ENCODE results near the gene KRT5.
A peak's percentile ranks its signal among the peaks of the same experiment; 100 is the strongest.

Gene KRT5

DNA sequence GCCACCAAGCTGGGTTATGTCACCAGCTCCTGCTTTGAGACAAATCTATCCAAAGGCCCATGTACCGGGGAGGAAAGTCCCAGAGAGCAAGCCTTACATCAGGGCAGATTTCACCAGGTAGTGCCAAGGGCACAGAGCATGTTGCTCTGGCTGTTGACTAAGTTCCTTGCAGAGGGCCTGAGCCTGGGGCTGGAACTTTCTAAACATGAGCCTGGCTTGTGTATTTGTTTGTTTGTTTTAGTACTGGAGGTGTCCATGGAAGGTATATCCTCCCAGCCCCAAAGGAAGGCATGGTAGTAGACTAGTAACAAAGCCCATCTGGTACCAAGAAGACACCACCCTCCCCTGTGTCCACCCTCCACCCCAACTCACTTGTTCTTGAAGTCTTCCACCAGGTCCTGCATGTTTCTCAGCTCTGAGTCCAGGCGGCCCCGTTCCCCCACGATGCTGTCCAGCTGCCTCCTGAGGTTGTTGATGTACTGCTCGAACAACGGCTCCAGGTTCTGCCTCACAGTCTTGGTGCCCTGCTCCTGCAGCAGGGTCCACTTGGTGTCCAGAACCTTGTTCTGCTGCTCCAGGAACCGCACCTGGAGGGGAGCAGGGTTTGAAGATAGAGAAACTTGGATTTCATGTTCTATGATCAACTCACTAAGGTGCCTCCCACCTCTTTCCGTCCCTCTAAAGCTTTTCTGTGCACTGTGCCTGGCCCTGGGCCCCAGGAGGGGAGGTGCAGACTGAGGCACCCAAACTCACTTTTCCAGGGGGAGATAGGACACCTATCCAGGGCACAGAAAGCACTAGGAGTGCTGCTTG is 1.4 kb downstream of the KRT5 start:
- DNase-seq = no peak

DNA sequence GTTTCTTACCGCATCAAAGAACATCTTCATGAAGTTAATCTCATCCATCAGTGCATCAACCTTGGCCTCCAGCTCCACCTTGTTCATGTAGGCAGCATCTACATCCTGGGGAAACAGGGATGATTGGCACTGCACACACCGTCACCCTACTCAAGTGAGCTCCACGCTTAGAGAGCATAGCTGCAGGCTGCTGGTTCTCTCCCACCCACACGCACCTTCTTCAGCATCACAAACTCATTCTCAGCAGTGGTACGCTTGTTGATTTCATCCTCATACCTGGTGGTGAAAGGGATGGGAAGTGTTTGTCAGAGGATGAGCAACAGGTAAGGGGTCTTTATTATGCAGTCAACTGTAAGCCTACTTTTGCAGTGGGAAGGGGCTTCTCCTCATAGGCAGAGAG is 2.3 kb downstream of the KRT5 start:
- DNase-seq = no peak

DNA sequence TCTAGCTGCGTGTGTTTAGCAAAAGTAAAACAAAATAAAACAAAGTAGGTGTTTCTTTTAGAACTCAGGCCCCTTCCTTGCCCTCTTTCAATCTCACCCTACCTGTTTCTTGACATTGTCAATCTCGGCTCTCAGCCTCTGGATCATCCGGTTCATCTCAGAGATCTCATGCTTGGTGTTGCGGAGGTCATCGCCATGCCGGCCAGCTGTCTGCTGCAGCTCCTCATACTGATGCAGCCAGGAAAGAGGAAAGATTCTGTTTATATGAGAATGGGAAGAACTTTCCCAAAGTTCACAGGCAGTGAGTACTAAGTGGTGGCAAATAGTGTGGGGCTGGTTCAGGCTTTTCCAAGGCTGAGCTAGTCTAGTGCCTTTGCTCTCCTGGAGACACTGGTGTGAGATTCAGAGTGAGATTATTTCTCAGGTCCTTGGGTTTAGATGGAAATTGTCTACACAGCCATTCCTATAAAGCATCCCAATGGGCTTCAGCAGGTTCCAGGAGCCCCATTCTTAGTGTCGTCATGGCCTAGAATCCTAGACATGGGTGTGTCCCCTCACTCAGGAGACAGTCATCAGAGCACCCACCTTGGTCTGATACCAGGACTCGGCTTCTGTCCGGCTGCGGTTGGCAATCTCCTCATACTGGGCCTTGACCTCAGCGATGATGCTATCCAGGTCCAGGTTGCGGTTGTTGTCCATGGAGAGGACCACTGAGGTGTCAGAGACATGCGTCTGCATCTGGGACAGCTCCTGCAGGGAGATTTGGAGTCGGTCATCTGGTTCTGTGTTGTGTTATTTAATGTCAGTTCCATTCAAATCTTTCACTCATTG is 3.0 kb downstream of the KRT5 start:
- no peak for DNase-seq

DNA sequence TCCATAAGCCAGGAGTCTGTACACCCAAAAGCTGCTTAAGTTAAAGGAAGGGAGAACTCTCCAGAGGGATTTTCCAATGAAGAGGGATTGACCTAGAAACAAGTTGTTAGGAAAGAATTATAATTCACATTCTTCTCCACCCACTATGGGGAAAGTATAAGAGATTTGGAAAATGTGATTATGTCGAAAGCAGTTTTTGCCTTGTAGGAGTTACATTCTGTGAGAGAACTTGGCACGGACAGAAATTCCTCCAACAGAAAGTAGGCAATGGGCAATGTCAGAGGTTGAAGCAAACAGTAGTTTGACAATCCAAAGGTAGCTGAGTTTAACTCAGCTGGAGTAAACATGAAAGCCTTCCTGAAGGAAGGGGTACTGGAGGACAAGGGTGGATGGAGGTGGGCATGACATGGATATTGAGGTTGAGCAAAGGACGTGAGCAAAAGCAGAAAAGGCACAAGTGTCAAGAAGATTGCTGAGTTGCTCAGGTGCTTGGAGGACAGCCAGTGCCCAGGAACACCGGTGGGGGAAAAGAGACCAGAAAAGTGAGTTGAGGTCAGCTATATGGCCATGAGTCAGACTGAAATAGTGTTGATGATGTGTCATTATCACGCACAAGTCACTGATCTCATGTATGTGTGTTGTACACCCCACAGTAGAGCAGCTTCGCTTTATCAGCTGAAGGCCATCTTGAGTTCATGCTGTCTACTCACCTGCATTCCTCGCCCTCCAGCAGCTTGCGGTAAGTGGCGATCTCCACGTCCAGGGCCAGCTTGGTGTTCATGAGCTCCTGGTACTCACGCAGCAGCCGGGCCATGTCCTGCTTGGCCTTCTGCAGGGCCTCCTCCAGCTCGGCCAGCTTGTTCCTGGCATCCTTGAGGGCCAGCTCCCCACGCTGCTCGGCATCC is 4.0 kb downstream of the KRT5 start:
- no peak for DNase-seq

DNA sequence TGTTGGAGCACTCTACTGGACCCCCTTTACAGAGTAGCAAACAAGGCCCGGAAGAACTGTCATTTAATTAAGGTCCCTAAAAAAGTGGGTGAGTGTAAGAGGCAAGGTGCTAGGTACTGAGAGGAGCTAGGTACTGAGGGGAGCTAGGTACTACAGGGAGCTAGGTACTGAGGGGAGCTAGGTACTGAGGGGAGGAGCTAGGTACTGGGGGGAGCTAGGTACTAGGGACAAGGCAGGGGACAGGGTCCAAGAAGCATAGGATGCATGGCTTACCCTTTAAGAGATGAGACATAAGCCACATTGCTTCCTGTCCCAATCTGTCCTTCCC is 4.9 kb downstream of the KRT5 start:
- DNase-seq = no peak

DNA sequence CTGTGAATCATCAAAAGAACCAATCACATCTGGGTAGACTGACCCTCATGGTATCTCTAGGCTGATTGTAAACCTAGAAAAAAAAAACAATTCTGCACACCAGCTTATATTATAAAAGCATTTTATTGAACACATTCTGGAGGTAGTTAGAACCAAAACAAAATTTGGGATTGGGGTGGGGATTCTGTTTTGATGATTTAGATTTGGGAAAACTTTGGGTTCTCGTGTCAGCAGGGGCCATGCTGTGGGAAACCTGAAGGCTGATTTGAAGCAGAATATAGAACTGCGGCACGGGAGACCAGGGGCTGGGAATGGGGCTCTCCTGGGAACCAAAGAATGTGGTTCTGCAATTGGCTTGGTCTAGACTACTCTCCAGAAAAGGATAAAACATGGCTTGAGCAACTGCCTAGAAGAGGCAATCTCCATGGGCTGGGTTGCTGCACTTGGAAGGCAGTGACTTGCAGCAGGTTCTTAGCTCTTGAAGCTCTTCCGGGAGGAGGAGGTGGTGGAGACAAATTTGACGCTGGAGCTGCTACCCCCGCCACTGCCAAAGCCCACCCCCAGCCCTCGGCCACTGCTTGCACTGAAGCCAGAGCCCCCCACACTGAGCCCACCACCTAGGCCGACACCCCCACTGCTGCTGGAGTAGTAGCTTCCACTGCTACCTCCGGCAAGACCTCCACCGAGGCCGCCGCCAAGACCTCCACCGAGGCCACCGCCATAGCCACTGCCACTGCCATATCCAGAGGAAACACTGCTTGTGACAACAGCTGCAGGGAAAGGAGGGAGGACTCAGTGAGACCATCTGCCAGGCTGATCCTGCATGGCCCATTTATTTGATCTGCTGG is 5.5 kb downstream of the KRT5 start:
- DNase-seq = no peak

DNA sequence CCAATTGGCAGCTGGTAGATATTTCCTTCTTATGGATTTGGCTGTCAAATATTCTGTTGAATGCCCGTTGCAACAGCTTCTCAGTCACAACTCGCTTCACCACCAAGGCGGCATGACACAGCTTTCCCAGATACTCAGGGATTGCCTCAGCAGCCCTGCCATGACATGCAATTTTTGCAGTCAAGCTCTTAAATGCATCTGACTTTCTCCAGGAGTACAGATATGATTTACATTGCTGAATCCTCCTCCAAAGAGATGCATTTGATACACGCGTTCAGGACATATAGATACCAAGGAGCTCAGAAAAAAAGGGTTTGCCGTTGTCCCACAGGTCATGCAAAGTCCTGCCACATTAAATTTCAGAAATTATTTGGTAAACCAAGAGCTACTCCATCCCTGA is 6.5 kb downstream of the KRT5 start:
- no peak for DNase-seq

DNA sequence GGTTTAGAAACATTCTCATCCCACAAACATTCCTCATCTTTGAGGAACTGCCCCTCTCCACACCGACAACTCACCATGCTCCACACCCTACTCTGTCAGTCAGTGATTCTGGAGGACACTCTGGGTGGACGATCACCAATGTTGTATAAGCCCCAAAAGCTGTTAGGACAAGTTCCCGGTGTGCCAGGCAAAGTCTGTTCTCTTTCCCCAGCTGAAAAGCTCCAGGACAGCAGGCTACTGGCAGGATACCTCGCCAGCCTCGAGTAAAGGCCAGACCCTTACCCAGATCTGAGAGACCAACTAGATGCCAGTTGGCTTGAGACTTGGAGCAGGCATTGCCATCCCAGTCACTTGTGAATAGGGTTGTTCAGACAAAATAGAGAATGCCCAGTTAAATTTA is 12.0 kb downstream of the KRT5 start:
- DNase-seq = no peak

DNA sequence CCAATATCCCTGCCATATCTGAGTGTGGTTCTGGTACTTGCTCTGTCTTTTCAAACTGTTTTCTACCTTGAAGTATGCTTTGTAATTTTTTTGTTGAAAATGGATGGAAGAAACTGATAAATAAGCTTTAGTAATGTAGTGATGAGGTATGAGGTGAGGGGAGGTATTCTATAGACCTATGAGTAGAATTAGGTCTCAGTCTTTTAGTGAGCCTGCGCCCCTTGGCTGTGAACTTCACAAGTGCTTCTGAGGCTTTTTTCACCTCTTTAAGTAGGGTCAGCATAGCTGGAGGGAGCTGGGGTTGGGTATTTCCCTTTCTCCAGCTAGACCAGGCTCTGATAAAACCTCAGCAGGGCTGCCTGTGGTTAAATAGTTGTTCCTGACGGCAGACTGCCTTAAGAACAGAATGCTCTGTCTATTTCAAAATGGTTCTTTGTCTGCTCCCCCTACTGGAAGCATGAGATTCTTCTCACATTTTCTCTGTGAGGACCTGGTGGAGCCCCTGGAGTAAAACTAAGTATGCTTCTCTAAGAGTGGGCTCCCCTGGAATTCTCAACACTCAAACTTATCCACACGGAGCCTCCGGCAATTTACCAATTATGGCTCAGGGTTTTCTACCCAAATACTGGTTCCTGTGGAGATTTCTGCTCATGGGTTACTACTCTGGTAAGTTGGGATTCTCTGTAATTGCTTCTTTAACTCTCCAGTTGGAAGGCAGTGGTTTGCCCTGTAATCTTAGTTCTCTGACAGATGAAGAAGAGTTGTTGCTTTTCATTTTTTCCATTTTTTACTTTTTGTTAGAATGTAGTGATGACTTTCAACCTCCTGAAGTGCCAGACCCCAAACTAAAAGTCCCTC is 13.1 kb downstream of the KRT5 start:
- peak; percentile 59 for DNase-seq

DNA sequence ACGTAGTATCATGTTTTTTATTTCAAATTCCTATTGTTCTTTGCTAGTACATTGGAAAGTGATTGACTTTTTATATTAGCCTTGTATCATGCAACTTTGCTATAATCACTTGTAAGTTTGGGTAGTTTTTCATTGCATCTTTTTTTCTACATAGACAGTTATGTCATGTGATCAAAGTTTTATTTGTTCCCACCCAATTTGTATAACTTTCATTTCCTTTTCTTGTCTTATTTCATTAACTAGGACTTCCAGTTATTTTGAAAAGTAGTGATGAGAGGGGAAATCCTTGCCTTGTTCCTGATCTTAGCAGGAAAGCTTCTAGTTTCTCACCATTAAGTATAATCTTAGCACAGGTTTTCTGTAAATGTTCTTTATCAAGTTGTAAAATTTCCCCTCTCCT is 17.3 kb downstream of the KRT5 start:
- DNase-seq = no peak

DNA sequence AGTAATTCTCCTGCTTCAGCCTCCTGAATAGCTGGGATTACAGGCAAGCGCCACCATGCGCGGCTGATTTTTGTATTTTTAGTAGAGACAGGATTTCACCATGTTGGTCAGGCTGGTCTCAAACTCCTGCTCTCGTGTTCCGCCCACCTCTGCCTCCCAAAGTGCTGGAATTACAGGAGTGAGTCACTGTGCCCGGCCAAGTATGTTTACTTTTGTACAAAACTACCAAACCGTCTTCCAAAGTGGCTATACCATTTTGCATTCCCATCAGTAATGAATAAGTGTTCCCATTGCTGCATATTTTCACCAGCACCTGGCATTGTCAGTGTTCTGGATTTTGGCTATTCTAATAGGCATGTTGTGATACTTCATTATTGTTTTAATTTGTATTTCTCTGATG is 18.7 kb downstream of the KRT5 start:
- DNase-seq = no peak

DNA sequence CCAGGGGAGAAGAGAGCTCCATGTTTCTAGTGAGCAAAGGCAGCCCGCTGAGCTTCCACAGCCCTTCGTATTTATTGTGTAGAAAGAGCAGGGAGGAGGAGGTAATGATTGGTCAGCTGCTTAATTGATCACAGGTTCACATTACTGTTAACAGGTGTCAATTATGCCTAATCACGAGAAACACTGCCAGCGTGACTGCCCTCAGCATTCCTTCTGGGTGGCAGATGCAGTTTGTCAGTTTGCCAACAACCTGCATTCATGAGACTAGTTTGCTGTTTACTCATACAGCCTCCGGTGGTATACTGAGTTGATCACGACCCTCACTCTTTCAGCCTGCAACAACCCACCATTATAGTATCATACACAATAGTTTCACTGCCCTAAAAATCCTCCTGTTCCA is 19.6 kb downstream of the KRT5 start:
- peak; percentile 12 for DNase-seq

DNA sequence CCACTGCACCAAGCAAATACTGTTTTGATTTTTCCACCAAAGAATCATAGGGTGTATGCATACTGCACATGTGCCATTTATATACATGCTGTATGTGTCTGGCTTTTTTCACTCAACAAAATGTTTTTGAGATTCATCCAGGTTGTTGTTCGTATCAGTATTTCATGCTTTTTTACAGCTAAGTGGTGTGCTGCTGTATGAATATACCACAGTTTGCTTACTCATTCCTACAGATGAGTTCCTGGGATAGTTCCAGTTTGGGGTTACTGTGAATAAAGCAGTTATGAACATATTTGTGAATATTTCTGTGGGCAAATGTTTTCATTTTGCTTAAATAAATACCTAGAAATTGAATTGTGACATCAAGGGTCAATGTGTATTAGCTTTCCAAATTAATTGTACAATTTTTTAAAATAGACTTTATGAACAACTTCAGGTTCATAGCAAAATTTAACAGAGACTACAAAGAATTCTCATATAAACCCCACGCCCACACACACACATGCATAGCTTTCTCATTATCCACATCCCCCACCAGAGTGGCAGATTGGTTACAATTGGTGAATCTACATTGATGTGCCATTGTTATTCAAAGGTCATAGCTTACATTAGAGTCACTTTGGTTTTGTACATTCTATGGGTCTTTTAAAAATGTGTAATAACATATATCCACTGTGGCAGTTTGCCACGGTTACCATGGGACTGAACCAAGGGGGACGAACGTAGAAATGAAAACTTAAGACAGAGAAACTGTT is 20.2 kb downstream of the KRT5 start:
- no peak for DNase-seq

DNA sequence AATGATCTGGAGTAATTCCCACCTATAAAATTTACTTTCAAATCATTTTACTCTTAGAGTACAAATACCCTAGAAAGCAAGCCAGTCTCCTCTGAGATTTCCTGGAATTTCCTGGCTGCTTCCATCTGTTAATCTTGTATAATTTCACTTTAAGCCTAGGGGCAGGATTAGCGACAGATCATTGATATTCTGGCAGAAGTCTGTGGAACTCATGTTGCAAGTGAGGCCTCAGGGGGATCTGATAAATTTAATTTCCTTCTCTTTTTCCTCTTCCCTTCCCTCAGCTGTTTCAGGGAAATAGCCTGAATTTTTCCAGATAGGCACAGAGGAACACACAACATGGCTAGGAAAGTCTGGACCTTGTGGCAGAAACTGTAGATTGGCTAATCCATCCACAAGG is 21.2 kb downstream of the KRT5 start:
- DNase-seq = no peak

DNA sequence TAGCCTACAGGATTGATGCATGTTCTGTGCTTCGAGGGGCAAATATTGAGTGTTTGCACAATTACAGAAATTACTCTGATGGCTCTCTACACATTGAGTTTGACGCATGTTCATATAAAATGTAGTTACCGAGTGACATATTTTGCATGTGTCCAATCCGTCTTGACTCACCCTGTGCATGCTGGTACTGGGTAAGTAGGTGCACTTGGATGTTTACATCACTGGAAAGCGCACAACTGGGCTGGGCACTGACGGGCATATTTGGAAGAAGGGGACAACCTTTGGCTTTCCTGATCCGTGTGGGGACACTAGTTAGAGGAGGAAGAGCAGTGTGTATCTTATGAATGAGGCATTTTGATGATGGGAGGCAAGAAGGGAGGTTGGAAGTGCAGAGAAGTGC is 22.2 kb downstream of the KRT5 start:
- no peak for DNase-seq

DNA sequence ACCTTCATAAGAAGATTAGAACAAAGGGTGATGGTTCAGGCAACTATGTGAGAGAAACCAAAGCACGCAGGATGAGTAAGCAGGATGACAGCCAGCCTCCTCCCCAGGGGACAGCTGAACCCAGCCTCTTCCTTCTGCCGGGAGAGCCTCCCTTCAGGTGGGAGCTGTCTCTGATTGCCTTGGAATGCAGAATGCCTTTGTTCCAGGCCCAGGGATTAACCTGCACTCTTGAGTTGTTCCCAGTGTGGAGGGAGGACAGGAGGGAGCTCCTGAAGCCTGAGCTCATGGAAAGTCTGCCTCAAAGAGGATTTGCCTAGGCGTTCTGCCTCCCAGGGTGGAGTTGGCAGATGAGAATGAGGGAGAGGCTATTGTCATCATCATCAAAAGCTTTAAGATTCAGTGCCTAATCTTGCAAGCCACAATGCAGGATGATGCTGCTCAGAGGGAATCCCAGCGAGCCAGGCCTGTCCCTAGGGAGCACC is 23.6 kb downstream of the KRT5 start:
- DNase-seq = peak; percentile 65

DNA sequence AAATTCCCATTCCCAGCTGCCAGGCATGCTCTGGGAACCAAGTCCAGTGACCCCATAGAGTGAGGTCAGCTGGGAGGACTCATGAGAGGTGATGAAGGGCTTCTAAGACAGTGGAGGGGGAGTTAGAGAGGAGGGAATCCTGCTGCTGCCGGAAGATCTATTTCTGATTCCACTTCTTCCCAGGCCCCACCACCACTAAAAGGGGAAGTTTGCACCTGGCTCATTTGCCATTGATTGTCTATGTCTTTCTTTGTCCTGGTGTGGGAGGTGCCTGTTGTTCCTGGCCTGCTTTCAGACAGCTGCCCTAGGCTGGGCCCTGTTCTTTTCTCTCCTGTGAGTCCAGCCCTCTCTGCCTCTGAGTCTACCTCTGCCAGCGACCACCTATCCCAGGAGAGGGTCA is 24.1 kb downstream of the KRT5 start:
- peak; percentile 90 for DNase-seq

DNA sequence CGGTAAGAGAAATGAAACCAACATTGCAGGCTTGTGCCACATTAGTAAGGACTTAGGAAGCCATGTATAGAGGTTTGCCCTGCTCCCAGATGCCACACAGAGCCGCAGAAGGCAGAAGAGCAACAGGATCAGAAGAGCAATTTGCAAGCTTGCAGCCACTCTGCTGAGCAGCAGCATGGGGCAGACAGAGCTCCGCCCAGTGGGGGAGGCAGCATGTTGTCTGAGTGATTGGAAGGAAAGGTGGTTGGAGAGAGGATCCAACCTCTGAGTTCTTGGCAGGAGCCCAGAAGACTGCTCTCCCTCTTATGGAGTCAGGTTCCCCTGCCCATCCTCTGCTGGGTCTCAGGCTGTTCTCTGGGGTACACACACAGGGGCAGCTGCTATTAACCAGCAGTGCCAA is 24.8 kb downstream of the KRT5 start:
- DNase-seq = peak; percentile 86

DNA sequence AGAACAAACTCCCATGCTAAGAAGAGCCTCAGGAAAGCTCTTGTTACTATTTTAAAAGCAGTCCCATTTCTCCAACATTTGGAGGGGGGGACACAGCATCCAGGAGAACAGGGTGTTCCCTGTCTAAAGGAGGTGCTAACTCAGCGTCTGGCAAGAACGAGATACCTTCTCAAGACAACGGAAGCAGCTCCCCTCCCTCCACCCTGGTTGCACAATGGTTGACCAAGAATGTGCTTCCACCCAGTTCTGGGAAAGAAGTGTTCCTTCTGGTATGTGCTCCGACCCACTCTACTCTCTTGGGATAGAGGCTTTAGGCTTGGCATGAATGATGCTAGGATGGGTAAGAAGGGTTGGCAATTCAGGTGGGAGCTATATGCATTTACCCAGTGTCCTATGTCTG is 25.7 kb downstream of the KRT5 start:
- no peak for DNase-seq

DNA sequence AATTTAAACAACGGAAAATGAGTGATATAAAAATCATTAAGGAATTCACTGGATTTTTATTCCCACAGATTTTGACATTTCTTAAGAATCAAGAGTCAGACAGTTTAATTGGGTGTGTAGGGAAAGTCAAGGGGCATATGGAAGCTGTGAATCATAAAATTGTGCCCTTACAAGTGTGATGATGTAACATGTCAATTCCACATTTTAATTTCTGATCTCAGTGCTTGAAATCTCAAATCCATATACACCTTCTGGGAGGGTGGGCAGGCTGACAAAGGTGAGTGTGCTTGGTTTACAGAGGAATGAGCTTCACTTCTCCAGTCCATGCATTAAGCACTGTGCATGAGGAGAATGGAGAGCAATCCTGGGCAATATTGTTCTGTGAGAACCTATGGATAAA is 26.1 kb downstream of the KRT5 start:
- DNase-seq = no peak

DNA sequence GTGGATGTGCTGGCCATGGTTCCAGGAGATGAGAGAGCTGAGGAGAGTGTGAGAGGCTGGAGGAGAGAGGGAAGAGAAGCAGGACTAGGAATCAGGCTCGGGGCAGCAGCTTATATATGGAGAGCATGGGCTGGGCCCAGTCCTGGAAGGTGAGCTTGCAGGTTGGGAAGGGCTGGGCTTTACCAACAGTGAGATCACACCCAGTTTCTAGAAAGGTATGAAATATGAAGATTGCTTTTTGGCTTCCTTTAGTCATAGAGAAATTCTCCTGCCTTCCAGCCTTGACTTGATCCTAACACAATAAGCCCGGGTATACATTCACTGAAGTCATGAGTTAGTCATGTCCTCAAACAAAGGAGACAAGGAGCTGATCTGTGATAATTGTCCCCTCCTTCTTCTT is 27.0 kb downstream of the KRT5 start, which contains the start of gene KRT6A:
TSS of gene KRT6A (minus strand) at position 86 of the 400 bp plus-strand sequence. CDS start at position 17, 69 bp downstream.
- no peak for DNase-seq

Measured in NCI-H146 (cell line).